GM19467 (cell line): ENCODE measurements around the gene MPC1.
A peak's percentile ranks its signal among the peaks of the same experiment; 100 is the strongest.

Experiments
- ATAC-seq: cut with Tn5 transposase; IDR thresholded peaks from one replicate; pipeline ENCODE4 v1.9.1; 2021; ENCODE audit warnings: mild to moderate bottlenecking, moderate library complexity; ENCODE audit not compliant: unreplicated experiment

MPC1 gene

DNA sequence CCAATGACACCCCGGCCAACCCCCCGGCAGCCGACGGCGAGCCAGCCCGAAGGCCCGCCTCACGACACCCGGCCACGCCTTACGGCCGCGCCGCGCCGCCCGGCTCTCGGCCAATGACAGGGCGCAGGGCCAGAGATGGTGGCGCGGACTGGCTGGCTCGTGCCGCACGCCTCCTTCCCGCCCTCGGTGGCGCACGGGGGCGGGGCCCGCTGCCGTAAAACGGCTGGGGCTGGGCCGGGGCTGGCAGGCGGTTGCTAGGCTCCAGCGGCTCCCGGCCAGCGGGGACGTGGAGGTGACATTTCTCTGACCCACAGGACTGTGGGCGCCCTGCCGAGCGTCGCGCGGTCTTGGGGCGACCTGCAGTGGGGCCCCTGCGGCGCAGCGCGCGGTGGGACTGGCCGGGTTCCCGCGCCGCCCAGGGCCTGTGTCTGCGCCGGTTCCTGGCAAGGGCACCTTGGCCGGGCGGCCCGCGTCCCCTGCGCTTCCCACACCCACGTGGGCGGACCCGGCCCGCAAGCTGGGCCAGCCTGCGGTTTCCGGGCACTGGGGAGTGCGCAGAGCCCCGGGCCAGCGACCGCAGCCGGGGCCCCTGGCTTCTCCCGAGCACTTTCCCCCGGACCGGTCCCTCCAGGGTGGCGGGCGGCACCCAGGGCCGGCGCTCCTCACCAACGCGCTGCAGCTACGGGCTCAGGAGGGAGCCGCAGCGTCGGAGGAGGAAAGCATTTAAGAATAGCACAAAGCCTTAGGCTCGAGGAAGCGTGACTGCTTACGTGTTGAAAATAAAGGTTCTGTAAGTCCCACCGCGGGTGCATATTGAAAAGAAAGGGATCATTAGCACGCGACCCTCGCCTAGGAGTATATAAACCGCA, at the start of gene MPC1:
TSS of gene MPC1 (minus strand) at position 8 of the 869 bp plus-strand sequence. CDS start 64 bp downstream, outside the sequence.
- peak; percentile 90 for ATAC-seq

DNA sequence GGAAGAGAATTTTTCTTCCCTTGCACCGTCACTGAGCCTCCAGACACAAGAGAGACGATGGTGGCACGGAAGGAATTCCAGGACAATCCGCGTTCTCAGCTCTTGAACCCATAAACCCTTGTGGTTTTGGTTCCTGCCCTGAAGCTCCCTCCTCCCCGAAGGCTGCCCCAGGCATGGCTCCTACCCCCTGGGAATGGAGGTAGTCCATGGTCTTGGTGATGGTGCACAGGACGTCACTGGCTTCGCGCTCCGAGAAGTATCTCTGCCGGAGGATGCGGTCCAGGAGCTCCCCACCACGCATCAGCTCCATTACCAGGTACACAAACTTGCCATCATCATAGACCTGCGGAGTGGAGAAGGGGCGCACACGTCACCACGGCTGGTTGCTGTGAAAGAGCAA, 47.5 kb upstream of the MPC1 start:
- no peak for ATAC-seq

DNA sequence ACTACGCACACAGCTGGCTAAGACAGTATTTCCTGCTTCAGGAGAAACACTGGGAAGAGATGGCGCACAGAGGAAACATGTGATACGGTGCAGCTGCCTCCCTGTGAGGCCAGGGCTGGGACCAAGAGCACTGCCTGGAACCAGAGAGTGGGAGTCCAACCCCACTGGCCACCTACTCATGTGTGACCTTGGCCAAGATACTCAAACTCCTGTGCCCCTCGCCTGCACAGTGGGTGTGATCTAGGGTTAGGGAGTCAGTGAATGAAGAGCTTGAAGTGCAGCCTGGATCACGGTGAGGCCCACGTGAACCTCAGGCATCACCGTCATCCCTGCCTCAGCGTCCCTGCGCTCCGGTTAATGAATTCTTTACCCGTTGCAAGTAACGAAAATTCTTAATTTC, 41.7 kb upstream of the MPC1 start:
- no peak for ATAC-seq

- no peak for ATAC-seq
Measured at GRCh38 chr6:166423781-166424180, 41.0 kb upstream of the MPC1 start.

- no peak for ATAC-seq
Measured at GRCh38 chr6:166423051-166423745, 40.5 kb upstream of the MPC1 start.

- ATAC-seq = no peak
Measured at GRCh38 chr6:166422201-166422940, 39.6 kb upstream of the MPC1 start.

DNA sequence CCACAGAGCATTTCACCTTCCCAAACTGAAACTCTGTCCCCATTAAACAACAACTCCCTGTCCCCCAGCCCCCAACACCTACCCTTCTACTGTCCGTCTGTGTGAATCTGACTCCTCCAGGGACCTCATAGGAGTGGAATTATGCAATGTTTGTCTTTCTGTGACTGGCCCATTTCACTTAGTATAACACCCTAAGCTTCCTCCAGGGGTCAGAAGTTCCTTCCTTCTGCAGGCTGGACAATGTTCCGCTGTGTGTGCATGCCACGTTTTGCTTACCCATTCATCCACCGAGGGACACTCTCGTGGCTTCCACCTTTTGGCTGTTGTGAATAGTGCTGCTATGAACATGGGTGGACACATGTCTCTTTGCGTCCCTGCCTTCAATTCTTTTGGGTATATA, 37.6 kb upstream of the MPC1 start:
- no peak for ATAC-seq

DNA sequence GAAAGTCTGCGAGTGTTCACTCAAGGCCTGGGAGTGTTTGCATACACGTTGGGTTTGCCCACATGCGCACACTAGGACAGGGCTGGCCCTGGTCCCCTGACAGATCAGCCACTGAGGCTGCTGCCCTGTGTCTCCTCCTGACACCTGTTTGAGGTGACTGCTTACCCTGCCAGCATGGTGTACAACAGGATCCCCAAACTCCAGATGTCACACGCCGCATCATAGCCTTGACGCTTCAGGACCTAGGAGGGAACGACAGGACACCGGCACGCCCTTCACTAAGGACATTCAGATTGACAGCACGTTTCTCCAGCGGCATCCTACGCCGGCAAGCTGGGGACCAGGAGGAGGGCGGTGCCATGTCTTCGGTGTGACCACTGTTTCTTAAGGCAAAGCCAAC, 37.0 kb upstream of the MPC1 start:
- no peak for ATAC-seq

DNA sequence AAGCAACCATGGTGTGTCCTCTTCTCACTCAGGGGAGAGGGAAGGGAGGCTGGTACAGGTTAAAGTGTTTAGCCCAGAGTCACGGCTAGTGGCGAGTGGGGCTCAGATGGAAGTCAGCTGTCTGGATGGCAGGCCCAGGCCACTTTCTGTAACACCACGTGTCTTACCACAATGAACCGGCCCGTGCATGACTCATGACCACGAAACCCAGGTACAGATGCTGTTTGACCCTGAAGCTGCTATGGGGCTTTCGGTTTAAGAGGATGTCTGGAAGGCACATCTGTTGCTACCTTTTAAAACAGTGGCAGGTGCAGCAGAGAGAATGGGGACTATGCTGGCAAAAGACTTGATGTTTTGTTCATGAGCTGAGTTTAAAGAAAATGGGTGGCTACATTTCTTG, 36.5 kb upstream of the MPC1 start:
- ATAC-seq = peak; percentile 97

- no peak for ATAC-seq
Measured at GRCh38 chr6:166418691-166419143, 36.0 kb upstream of the MPC1 start.

DNA sequence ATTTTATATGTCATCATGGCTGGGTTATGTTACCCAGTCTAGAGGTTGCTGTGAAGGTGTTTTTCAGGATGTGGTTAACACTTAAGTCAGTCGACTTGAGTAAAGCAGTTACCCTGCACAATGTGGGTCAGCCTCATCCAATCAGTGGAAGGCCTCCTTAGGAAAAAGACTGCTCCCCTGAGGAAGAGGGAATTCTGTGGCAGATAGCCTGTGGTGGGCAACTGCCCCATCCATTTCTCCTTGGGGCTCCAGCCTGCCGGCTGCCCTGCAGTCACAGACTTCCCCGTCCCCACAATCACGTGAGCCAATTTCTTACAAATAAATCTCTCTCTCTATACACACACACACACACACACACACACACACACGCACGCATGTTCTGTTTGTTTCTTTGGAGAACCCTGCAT, 34.5 kb upstream of the MPC1 start:
- peak; percentile 42 for ATAC-seq

DNA sequence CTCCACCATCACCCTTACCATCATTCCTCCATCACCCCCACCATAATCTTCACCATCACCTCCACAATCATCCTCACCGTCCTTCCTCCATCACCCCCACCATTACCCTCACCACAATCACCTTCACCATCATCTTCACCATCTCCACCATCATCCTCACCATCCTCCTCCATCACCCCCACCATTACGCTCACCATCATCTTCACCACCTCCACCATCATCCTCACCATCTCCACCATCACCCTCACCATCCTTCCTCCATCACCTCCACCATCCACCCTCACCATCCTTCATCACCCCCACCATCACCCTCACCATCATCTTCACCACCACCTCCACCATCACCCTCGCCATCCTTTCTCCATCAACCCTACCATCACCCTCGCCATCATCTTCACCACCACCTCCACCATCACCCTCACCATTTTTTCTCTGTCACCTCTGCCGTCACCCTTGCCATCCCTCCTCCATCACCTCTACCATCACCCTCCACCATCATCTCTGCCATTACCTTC, 33.1 kb upstream of the MPC1 start:
- no peak for ATAC-seq

- ATAC-seq = no peak
Measured at GRCh38 chr6:166415306-166415705, 32.6 kb upstream of the MPC1 start.

DNA sequence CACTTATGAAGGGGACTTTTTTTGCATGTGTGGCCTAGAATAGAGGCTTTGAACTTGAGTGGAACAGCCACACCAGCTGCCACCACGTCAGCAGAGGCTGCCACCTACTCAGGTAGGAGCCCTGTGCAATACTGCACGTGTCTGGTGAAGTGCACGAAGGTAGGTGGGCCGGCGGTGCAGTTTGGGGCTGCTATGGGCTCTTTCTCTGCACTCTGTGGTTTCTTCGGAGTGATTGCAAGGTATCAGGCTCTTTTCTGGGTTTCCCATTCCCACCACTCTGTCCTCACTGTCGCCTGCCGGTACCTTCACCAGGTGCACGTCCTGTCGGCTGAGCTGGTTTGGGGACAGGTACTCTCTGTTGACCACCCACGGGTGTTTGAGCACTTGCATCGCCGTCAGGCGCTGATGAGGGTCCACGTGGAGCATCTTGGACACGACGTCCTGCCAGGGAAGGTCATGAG, 30.8 kb upstream of the MPC1 start:
- no peak for ATAC-seq

DNA sequence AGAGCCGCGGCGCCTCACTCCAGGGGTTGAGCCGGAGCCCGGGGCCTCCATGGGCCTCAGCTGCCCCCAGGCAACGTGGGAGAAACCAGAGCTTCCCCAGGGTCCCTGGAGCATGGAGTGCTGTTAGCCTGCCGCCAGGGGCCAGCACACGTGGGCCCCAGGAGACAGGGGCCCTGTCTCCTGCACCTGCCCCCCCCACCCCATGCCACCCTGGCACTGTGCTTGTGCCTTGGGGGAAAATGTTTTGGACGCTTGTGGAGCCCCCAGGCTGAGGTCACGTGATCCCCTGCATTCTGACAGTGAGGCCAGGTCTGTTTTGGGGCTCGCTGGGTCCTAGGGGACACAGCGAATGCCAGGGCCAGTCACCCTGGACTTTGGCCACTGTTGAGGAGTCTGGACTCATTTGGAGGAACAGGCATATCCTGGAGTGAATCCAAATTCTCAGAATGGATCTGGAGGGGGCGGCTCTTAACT, 30.2 kb upstream of the MPC1 start:
- ATAC-seq = no peak

DNA sequence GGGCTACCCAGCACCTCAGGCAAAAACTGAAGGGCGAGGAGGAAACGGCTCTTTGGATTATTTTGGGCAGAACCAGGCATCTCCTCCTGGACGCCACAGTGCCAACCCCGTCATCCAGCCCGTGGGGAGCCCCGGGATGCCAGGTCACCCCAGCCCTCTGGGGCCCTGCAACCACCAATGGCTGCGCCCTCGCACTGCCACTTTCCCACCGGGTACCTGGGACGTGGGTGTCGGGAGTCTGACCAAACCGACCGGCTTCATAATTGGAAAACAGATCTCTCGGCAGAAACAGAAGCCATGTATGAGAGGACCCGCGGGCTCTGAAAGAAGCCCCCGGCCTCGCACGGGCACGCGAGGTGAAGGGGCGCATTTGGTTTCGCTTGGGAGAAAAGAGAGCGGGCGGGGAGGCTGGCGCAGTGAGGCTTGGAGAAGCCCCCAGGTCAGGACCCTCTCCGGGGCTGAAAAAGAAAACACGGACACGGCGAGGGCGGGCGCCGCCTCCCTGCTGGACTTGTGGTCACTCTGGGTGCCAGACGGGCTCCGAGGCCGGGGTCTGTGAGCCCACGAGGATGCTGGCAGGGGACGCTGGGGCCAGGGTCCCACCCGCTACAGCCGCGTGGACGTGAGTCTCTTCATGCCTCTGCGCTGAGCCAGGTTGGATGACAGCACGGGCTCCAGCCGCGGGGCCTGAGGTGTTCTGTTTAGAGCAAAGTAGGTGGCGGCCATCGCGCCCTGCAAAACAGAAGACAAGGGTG, 29.6 kb upstream of the MPC1 start:
- no peak for ATAC-seq

- ATAC-seq = no peak
Measured at GRCh38 chr6:166411721-166412151, 29.0 kb upstream of the MPC1 start.

- ATAC-seq = no peak
Measured at GRCh38 chr6:166411271-166411670, 28.5 kb upstream of the MPC1 start.

- no peak for ATAC-seq
Measured at GRCh38 chr6:166410426-166410935, 27.7 kb upstream of the MPC1 start.
